Measurements from ENCODE around the gene TADA2A. TPM values are rescaled to one million over a fixed set of nuclear protein-coding genes. Genes with fewer than 3 reads are reported as not detected.

TADA2A gene
- total and polyA plus RNA-seq, 2 of the 8 experiments (the other 6 are each of a cell fraction or from before 2014, with no cell fraction given) = 8.4 to 18.5 TPM

DNA sequence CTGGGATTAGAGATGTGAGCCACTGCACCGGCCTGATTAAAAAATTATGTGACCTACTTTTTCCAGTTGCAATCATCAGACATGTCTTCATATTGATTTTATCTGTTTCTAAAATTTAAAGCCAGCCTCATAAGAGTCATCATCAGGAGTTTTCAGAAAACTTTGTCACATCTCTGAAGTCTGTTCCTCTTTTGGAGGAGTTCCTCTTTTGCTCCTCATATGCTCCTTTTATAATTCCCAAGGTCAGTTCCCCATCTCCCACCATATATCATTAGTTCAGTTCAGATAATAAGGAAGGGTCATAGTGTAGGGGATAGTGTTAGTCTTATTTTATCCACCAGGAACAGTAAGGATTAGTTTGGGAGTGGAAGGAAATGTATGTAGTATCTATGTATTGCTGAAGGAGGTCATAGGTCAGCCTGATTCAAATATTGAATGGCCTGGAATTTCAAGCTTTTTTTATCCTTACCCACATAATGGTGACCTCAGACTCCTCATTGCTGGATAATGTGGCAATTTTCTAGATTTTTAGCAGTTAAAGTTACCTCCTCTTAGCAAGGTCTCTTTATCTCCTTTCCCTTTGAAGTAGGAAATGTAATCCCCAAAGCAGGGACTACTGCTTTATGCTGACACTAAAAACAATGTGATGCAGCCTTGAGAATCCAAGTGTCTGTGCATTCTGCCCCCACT, 69.2 kb downstream of the TADA2A start (continued):
- no peak for TF ChIP-seq SIN3A (conservative IDR thresholded peaks at IDR 0.05 in 1 of 2, IDR thresholded peaks at IDR 0.05 in 1 of 2; ENCODE audit: low read depth in 1 of 2, low read length in 2 of 2)
- no peak for TF ChIP-seq HDAC2 (IDR thresholded peaks at IDR 0.05; ENCODE audit: borderline replicate concordance in 1 of 2, low read depth in 2 of 2, low read length in 2 of 2)
